SJSA1 (cell line): ENCODE results near the gene KLHL8. TPM values are rescaled to one million over a fixed set of nuclear protein-coding genes. Genes with fewer than 3 reads are reported as not detected.

ENCODE experiments used
- DNase-seq, 2 experiments: peaks; one replicate each; pipeline ENCODE4 v3.0.0-alpha.2; 2015 to 2020; ENCODE audit warnings: low spot score in 2 of 2, low read depth in 1 of 2
- H3K27ac ChIP-seq: fragments of 250-450 bp; sonication (Bioruptor Pico); 2 replicates; pipeline ENCODE4 v1.5.1; 2020; ENCODE audit warnings: mild to moderate bottlenecking, moderate library complexity
- H3K27me3 ChIP-seq: fragments of 250-450 bp; sonication (Bioruptor Pico); replicated peaks from 2 replicates; pipeline ENCODE4 v1.5.1; 2020; ENCODE audit warnings: mild to moderate bottlenecking, moderate library complexity
- H3K36me3 ChIP-seq: fragments of 250-450 bp; sonication (Bioruptor Pico); 2 replicates; pipeline ENCODE4 v1.5.1; 2020; ENCODE audit warnings: mild to moderate bottlenecking
- H3K4me1 ChIP-seq: fragments of 250-450 bp; sonication (Bioruptor Pico); replicated peaks from 2 replicates; pipeline ENCODE4 v1.6.1; 2021; ENCODE audit warnings: mild to moderate bottlenecking
- H3K4me3 ChIP-seq: fragments of 250-450 bp; sonication (Bioruptor Pico); 2 replicates; pipeline ENCODE4 v1.5.1; 2020; ENCODE audit warnings: mild to moderate bottlenecking
- H3K9me3 ChIP-seq: fragments of 250-450 bp; sonication (Bioruptor Pico); replicated peaks from 2 replicates; pipeline ENCODE4 v1.5.1; 2020; ENCODE audit warnings: mild to moderate bottlenecking
- total RNA-seq: library from RNA; depleted of rRNA; stranded (reverse); fragments of >200 nt; shearing (Covaris generic); gene quantifications from 2 replicates; pipeline ENCODE4 v1.2.3, GENCODE V29; 2014

Gene KLHL8
- total RNA-seq, 1 experiment from 2014 or later: 10.2 TPM

DNA sequence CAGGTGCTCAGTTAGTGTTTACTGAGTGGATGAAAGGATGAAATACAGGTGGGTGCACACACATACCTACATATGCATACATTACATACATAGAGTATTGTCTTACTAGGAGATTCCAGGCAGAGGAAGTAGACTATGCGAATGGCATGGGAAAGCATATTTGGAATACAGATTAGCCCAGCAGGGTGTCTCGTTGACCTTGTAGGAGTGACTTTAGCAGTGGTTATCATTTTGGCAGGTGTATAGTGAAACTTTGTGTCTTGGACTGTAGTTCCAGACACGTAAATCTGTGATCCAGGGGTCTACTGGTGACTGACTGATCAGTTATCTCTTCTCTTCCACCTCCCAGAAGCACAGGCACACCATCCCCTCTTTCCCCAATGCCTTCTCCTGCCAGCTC lies 86.3 kb downstream of the KLHL8 start:
- no peaks in the 10 kb centered on the region for H3K27me3 ChIP-seq
- no peak overlapping the region for H3K27ac ChIP-seq
- H3K4me1 ChIP-seq: no peaks in the 10 kb centered on the region
- no peaks in the 10 kb centered on the region for H3K9me3 ChIP-seq
- H3K4me3 ChIP-seq: no peak overlapping the region
- H3K36me3 ChIP-seq: peaks cover 73% of the 10 kb centered on the region
- no peak for DNase-seq

DNA sequence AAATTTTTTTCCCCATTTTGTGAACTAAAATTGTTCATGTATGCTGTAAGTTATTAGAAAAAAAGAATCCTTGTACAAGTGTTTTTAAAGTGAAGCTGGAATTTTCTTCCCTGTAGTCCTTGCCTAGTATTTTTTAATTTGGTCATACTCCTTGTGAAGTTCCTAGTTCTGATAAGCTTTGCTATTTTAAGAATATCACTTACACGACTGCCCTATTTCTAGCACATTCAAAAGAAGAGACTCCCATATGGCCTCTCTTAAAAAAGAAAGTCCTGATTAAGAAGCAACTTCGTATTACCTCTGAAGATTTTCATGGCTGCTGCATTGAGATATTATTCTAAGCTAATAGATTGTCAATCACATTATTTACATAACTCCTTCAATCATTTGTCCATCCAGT lies 87.2 kb downstream of the KLHL8 start:
- no peak for DNase-seq
- Histone ChIP-seq H3K4me1 (no peaks in the 10 kb centered on the region), H3K9me3 (no peaks in the 10 kb centered on the region), H3K27me3 (no peaks in the 10 kb centered on the region), H3K36me3 (peaks cover 77% of the 10 kb centered on the region), H3K4me3 (no peak overlapping the region), H3K27ac (no peak overlapping the region)

- peaks cover 78% of the 10 kb centered on the region for H3K36me3 ChIP-seq
- H3K4me1 ChIP-seq: no peaks in the 10 kb centered on the region
- no peak for DNase-seq
- no peaks in the 10 kb centered on the region for H3K9me3 ChIP-seq
- H3K4me3 ChIP-seq: no peak overlapping the region
- no peaks in the 10 kb centered on the region for H3K27me3 ChIP-seq
- no peak overlapping the region for H3K27ac ChIP-seq
Observed at GRCh38 chr4:87132035-87132434, 88.4 kb downstream of the KLHL8 start.

DNA sequence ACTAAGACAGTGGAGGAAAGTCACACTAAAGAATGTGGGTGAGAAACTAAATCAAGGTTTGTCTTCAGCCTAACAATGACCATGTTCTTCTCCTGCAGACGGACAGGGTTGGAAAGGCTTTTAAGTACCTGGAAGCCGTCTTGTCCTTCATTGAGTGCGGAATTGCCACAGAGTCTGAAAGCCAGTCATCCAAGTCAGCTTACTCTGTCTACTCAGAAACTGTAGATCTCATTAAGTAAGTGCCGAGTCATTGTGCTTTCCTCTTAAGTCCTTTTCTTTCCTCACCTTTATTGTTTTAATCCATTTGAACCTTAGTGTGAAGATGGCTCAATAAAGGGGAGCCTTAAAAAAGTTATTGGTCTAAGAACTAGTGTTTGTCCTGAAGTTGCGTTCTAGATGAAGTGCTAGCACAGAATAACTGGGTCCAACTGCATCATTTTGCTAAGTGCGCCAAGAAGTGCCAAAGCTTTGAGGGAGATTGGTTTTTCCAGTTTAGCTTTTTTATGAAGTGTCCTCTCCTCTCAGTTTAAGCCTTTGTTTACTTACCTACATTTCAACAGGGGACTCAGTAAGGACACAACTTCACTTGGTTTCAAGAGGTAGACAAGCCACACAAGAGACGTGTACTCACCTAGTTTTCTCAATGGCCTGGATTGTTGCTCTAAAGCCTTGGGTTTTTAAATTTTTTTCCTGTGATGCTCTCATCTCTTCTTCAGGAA lies 89.3 kb downstream of the KLHL8 start:
- H3K27ac ChIP-seq: no peak overlapping the region
- no peaks in the 10 kb centered on the region for H3K9me3 ChIP-seq
- DNase-seq: no peak
- no peaks in the 10 kb centered on the region for H3K4me1 ChIP-seq
- H3K4me3 ChIP-seq: no peak overlapping the region
- H3K36me3 ChIP-seq: peaks cover 79% of the 10 kb centered on the region
- no peaks in the 10 kb centered on the region for H3K27me3 ChIP-seq

DNA sequence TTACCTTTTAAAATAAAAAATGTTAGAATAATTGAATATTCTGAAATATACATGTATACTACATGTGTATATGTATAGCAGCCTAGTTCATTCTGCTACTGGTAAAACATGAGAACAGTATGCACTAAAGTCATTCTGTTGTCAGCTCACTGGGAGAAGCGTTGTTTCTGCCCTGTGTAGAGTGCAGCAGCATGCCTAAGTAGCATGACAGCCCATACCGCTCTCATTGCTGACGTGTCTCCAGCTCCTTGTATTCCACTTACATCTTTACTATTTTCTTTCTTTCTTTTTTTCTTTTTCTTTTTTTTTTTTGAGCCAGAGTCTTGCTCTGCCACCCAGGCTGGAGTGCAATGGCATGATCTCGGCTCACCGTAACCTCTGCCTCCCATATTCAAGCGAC lies 90.7 kb downstream of the KLHL8 start:
- Histone ChIP-seq H3K9me3 (no peaks in the 10 kb centered on the region), H3K4me3 (no peak overlapping the region), H3K27me3 (no peaks in the 10 kb centered on the region), H3K27ac (no peak overlapping the region), H3K4me1 (no peaks in the 10 kb centered on the region), H3K36me3 (peaks cover 84% of the 10 kb centered on the region)
- no peak for DNase-seq

- Histone ChIP-seq H3K4me1 (no peaks in the 10 kb centered on the region), H3K27ac (no peak overlapping the region), H3K36me3 (peaks cover 73% of the 10 kb centered on the region), H3K4me3 (no peak overlapping the region), H3K27me3 (no peaks in the 10 kb centered on the region), H3K9me3 (no peaks in the 10 kb centered on the region)
- no peak for DNase-seq
Observed at GRCh38 chr4:87128006-87128705, 92.3 kb downstream of the KLHL8 start.

DNA sequence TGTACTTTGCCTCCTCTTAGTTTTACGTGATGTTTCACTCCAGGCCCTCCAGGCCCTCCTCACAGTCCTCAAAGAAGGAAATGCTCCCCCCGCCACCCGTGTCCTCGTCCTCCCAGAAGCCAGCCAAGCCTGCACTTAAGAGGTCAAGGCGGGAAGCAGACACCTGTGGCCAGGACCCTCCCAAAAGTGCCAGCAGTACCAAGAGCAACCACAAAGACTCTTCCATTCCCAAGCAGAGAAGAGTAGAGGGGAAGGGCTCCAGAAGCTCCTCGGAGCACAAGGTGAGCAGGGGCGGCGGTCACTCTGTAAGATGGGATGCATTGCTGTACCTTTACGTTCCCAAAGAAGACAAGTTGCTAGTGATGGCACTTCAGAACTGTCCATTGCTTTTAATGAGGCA lies 94.4 kb downstream of the KLHL8 start:
- Histone ChIP-seq H3K4me3 (no peak overlapping the region), H3K36me3 (peaks cover 52% of the 10 kb centered on the region), H3K9me3 (no peaks in the 10 kb centered on the region), H3K27me3 (no peaks in the 10 kb centered on the region), H3K4me1 (peaks cover 11% of the 10 kb centered on the region), H3K27ac (no peak overlapping the region)
- DNase-seq: no peak

DNA sequence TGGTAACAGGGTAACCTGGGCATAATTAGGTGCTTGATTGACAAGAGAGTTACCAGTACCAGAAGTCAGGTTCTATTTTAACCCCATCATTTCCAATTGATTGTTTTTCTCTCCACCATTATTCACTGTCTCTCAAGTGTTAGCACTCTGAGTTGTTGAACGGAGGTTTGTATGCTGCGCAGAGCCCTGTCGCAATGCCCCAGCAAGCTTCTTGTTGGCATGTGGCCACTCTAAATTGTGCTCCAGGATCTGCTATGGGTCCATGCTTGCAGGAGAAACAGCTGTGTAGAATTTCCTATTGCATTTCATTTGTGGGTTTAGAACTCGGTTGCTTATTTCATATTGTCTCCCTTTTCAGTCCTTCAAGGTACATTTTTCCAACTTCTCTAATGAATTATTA lies 98.2 kb downstream of the KLHL8 start:
- Histone ChIP-seq H3K9me3 (no peaks in the 10 kb centered on the region), H3K27me3 (no peaks in the 10 kb centered on the region), H3K36me3 (peaks cover 41% of the 10 kb centered on the region), H3K4me3 (no peak overlapping the region), H3K4me1 (peaks cover 42% of the 10 kb centered on the region), H3K27ac (no peak overlapping the region)
- DNase-seq: no peak

- H3K27ac ChIP-seq: 0 out of 2 replicates have a peak overlapping the region, but pooled peaks have one; percentile 19
- H3K9me3 ChIP-seq: no peaks in the 10 kb centered on the region
- H3K4me1 ChIP-seq: peaks cover 42% of the 10 kb centered on the region
- peaks cover 37% of the 10 kb centered on the region for H3K36me3 ChIP-seq
- peak in 1 of 2 experiments; percentile 13 for DNase-seq
- no peak overlapping the region for H3K4me3 ChIP-seq
- no peaks in the 10 kb centered on the region for H3K27me3 ChIP-seq
Observed at GRCh38 chr4:87121341-87122065, 98.9 kb downstream of the KLHL8 start.

GRCh38 chr4:87120411-87121162 lies 99.8 kb downstream of the KLHL8 start:
- Histone ChIP-seq H3K36me3 (peaks cover 37% of the 10 kb centered on the region), H3K27ac (peak overlapping the region; percentile 65; the same call in 1 of the 2 replicates)
- DNase-seq: peak; percentile 36 to 46

DNA sequence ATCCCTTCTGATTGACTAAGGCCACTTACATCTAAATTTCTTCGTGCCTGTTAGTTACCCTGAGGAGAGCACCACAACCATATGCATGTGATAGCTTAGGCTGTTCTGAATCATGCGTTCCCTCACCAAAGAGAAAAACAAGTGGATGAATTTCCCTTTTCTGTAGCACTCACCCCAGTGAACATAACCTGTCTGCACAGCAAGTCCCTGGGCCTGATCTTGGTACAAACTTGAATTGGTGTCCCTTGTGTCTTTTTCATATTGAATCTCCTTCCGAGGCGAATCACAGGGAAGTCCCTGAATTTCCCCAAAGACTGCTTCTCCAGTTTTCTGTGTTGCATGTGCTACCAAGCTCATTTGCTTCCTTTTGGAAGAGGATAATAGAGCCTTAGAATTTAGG lies 100.4 kb downstream of the KLHL8 start:
- Histone ChIP-seq H3K27me3 (no peaks in the 10 kb centered on the region), H3K4me1 (peaks cover 42% of the 10 kb centered on the region), H3K9me3 (no peaks in the 10 kb centered on the region), H3K27ac (peak overlapping the region; percentile 65), H3K4me3 (no peak overlapping the region), H3K36me3 (peaks cover 36% of the 10 kb centered on the region)
- DNase-seq: no peak

More at GRCh38 chr4:87120411-87121162, 99.8 kb downstream of the KLHL8 start:
- H3K4me1 ChIP-seq: peaks cover 42% of the 10 kb centered on the region
- H3K27me3 ChIP-seq: no peaks in the 10 kb centered on the region
- no peak overlapping the region for H3K4me3 ChIP-seq
- H3K9me3 ChIP-seq: no peaks in the 10 kb centered on the region

DNA sequence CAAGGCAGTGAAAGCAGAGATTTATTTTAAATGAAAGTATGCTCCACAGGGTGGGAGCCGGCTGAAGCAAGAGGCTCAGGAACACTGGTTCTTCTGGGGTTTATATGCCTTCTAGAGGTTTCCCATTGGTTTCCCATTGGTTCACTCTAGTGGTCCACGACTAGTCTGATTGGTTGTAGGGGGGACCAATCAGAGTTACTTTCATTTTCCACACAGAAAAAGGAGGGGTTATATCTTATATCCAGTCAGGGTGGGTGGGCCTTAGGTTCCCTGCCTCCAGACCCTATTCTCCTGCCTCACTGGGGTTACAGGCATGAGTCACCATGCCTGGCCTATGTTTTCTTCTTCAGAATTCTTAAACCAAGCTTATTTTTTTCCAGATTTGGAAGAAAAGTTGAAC lies 101.6 kb downstream of the KLHL8 start:
- no peak overlapping the region for H3K4me3 ChIP-seq
- no peaks in the 10 kb centered on the region for H3K9me3 ChIP-seq
- peaks cover 42% of the 10 kb centered on the region for H3K4me1 ChIP-seq
- DNase-seq: peak; percentile 89
- H3K27ac ChIP-seq: peak overlapping the region; percentile 65
- no peaks in the 10 kb centered on the region for H3K27me3 ChIP-seq
- peaks cover 33% of the 10 kb centered on the region for H3K36me3 ChIP-seq

GRCh38 chr4:87118421-87118820 lies 102.0 kb downstream of the KLHL8 start:
- no peak for DNase-seq
- Histone ChIP-seq H3K27ac (peak overlapping the region; percentile 33), H3K4me3 (no peak overlapping the region), H3K4me1 (peaks cover 42% of the 10 kb centered on the region), H3K27me3 (no peaks in the 10 kb centered on the region), H3K9me3 (no peaks in the 10 kb centered on the region), H3K36me3 (peaks cover 33% of the 10 kb centered on the region)
